Erythroblast (primary cell): Measurements from ENCODE around the gene MAP2K2.

Source experiments
- GATA1 ChIP-seq: IDR thresholded peaks from 2 replicates; pipeline ENCODE4 v1.6.1; 2011; ENCODE audit warnings: low read depth, mild to moderate bottlenecking, control low read depth, low read length, moderate library complexity
- POLR2A ChIP-seq: IDR thresholded peaks from 2 replicates; pipeline ENCODE4 v1.6.1; 2011; ENCODE audit warnings: mild to moderate bottlenecking, low read length

DNA sequence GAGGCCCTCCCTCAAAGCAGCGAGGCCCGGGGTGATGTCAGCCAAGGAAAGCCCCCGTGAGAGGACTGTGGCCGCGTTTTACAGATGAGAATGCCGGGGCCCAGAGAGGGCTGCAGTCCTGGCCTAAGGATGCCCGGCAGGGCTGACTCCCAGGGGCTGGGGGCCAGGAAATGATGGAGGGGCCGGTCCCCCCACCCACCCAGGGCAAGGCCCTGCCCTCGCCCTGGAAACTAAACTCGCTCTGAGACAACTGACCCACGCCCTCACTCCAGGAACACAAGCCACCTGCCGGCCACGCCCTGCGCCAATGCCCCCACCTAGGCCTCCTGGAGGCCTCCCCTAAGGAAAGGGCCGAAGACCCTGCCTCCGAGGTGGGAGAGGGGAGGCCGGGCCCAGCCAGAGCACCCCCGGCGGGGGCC, 64.5 kb downstream of the MAP2K2 start:
- no peak for TF ChIP-seq POLR2A
- TF ChIP-seq GATA1, result no peak
